HG02798 (cell line): ENCODE measurements around the gene ACKR1.

Experiments
- ATAC-seq: cut with Tn5 transposase; IDR thresholded peaks from one replicate; pipeline ENCODE4 v1.9.1; 2021; ENCODE audit warnings: mild to moderate bottlenecking; ENCODE audit not compliant: unreplicated experiment, poor library complexity

Gene ACKR1, protein sequence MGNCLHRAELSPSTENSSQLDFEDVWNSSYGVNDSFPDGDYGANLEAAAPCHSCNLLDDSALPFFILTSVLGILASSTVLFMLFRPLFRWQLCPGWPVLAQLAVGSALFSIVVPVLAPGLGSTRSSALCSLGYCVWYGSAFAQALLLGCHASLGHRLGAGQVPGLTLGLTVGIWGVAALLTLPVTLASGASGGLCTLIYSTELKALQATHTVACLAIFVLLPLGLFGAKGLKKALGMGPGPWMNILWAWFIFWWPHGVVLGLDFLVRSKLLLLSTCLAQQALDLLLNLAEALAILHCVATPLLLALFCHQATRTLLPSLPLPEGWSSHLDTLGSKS

DNA sequence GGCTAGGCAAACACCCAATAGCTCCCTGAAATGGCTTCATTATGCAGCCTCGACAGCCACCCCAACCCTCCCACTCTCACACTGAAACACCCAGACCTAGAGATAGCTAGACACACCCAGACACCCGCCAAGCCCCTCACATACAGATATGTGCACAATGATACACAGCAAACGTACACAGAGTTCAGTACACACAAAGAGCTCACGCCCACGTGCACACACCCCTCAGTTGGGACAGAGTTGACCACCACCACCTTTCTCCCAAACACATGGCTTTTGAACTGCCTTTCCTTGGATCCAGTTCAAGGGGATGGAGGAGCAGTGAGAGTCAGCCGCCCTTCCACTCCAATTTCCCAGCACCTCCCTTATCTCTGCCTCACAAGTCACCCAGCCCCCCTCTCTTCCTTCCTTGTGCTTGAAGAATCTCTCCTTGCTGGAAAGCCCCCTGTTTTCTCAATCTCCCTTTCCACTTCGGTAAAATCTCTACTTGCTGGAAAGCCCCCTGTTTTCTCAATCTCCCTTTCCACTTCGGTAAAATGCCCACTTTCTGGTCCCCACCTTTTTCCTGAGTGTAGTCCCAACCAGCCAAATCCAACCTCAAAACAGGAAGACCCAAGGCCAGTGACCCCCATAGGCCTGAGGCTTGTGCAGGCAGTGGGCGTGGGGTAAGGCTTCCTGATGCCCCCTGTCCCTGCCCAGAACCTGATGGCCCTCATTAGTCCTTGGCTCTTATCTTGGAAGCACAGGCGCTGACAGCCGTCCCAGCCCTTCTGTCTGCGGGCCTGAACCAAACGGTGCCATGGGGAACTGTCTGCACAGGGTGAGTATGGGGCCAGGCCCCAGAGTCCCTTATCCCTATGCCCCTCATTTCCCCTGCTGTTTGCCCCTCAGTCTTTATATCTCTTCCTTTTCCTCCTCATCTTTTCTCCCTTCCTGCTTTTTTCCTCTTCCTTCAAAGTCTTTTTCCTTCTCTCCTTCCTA lies at the start of gene ACKR1:
Gene ACKR1 (plus strand): TSS at position 715 of the 981 bp plus-strand sequence. CDS start 85 bp downstream, at position 800.
- no peak for ATAC-seq

GRCh38 chr1:159161001-159161718 lies 43.5 kb upstream of the ACKR1 start:
- peak; percentile 98 for ATAC-seq

DNA sequence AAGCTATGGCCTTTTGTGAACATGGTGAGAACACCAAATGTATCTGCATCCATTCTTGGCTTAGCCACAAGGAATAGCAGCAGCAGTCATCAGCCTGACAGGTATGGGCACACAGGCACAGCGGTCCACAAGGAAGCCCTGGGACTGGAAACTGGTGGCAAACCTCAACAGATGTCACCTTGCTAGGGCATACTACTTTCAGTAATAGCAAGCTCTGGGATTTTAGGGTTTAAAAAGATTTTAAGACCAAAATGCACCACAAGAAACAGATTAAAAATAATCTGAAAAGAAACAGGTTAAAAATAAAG lies 43.0 kb upstream of the ACKR1 start:
- no peak for ATAC-seq

DNA sequence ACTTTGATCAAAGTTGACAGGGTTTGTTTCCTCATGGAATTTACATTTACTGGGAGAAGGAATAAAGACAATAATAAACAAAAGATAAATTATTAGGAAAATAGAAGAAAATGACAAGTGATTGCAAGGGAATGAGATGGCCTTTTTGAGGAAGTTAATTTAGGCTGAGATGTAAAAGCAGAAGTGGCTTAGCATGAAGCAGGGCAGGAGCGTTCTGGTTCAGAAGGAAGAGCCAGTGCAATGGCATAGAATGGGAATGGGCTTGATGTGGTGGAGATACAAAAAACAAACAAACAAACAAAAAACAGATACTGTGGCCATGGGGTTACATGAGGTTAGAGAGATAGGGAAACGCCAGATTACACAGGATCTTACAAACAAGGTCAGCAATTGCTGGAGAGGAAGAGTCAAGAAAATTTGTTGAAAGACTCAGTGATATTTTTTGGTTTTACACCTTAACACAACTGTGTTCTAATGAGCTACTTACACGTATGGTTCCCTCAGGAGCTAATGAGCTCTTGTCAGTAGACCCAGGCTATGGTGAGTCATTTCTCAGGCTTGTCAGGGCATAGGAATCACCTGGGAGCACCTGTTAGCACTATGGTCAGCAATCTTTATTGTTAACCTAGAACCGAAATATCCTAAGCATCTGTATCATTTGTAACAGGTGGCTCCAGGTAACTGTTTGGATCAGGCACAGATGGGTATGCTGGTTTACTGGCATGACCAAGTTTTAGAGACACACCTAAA lies 42.0 kb upstream of the ACKR1 start:
- ATAC-seq, result no peak

- no peak for ATAC-seq
These were observed 41.0 kb upstream of the ACKR1 start for GRCh38 chr1:159163614-159164228.

DNA sequence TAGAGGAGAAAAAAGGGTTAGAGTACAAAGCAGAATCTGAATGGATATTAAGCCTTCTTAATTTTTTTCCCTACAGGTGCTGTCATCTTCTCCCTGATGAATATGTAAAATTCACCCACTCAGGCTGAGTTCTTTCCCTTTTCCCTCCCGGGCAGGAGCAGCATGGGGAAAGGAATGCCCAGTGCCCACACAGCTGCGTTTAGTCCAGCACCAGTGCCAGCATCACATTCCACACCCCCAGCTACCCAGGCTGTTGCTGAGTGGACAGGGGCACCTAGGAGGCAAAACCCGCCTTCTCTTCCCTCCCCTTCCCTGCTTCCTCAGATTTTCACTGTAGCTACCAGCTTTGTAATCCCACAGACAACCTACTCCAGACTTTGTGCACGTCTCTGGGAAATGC lies 36.6 kb upstream of the ACKR1 start:
- no peak for ATAC-seq

DNA sequence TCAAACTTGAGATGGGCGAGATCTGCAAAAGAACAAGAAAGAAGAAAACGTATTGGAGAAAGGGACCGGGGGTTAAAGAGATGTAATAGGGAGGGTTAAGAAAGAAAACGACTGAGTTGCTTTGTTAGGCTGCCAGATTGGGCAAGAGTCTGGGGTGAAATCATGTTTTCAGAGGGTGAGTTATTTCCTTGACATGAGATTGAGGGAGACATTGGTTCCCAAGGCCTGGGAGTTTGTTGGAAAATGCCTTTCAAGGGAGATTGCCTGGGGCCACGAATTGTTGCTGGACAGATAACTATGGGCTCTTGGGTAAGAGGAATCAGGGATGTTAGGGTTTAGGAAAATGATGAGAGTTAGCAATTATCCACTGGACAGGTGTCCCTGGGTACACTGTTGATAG lies 34.0 kb upstream of the ACKR1 start:
- no peak for ATAC-seq

DNA sequence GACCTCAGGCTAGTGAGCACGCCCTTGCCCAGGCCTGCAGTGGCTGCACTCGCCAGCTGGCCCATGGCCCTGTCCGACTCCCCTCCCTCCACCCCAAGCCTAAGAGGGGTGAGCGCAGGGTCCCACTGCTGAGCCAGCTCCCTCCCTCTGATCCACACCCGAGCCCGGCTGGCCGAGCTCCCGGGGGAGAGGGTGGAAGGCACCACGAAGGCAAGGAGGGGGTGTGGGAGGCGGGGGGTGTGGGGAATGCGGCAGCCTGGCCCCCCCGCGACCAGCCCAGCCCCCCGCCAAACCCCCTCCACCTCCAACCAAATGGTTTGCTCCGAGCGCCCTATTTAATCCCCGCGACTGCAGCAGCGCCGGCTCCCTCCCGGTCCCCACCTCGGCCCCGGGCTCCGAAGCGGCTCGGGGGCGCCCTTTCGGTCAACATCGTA lies 33.4 kb upstream of the ACKR1 start, which contains the start of gene CADM3:
Gene CADM3 (plus strand): TSS at position 362 of the 434 bp plus-strand sequence. CDS start 151 bp downstream, outside the sequence.
- no peak for ATAC-seq

- ATAC-seq, result peak; percentile 39
These were observed 32.8 kb upstream of the ACKR1 start for GRCh38 chr1:159171688-159172501.

GRCh38 chr1:159172614-159173291 lies 31.9 kb upstream of the ACKR1 start:
- ATAC-seq, result no peak

GRCh38 chr1:159173320-159173719 lies 31.4 kb upstream of the ACKR1 start:
- ATAC-seq, result no peak

GRCh38 chr1:159175571-159175970 lies 29.1 kb upstream of the ACKR1 start:
- ATAC-seq, result no peak

GRCh38 chr1:159177272-159177907 lies 27.3 kb upstream of the ACKR1 start:
- peak; percentile 55 for ATAC-seq

GRCh38 chr1:159179906-159180305 lies 24.8 kb upstream of the ACKR1 start:
- no peak for ATAC-seq

DNA sequence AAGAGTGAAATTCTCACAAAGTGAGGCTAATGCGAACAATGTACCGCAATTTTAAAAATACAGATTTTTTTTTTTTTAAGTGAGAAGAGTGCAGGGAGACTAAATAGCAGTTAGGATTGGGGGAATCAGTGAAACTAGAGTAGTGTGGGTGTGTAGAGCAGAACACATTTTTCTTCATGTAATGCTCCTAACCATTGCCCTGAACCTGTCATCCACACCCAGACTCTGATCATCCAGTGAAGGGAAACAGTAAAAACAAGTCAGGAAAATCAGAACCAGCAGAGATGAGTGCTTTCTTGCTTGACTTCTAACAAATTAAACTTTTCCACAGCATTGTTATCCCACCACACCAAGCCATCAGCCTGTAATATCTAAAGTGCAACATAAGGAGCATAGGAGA lies 24.2 kb upstream of the ACKR1 start:
- ATAC-seq, result no peak

GRCh38 chr1:159181328-159182024 lies 23.2 kb upstream of the ACKR1 start:
- no peak for ATAC-seq

DNA sequence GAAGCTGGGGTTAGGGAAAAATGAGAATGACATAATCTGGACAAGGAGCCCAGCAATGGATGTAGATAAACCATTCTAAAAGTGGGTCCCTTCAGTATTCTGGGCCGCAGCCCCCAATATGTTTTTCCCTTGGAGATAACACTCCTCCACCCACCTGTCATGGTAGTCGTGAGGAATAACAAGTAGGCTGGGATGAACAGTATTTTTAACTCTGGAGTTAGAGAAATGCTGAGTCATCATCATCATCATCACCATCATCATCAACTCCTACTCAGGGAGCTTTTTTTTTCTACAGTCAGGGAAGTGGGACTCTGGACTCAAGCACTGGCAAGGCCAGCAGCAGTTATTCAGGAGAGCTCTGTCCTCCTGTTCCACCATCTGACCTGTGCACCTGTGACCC lies 20.5 kb upstream of the ACKR1 start:
- ATAC-seq, result no peak
